ENCODE data around the gene PLXNA1.
A peak's percentile ranks its signal among the peaks of the same experiment; 100 is the strongest.

Gene PLXNA1

GRCh38 chr3:126982471-126983175 is at the start of gene PLXNA1:
Gene PLXNA1, plus strand, starts transcription at chr3:126983115. Its CDS starts 5,479 bp downstream, at chr3:126988594.
- DNase-seq = peak; percentile 63

GRCh38 chr3:126934031-126934531 is 48.8 kb upstream of the PLXNA1 start:
- DNase-seq = peak; percentile 46

GRCh38 chr3:126934991-126935390 is 47.9 kb upstream of the PLXNA1 start:
- DNase-seq = no peak

GRCh38 chr3:126935756-126936509 is 47.0 kb upstream of the PLXNA1 start:
- DNase-seq = no peak

- no peak for DNase-seq
Measured at GRCh38 chr3:126936853-126937425, 46.0 kb upstream of the PLXNA1 start.

GRCh38 chr3:126937533-126937932 is 45.4 kb upstream of the PLXNA1 start:
- no peak for DNase-seq

GRCh38 chr3:126937973-126938372 is 44.9 kb upstream of the PLXNA1 start:
- peak; percentile 77 for DNase-seq

GRCh38 chr3:126938520-126939337 is 44.2 kb upstream of the PLXNA1 start:
- DNase-seq = no peak

GRCh38 chr3:126939338-126939718 is 43.6 kb upstream of the PLXNA1 start:
- DNase-seq = peak; percentile 49

- DNase-seq = no peak
Measured at GRCh38 chr3:126939733-126940132, 43.2 kb upstream of the PLXNA1 start.

- no peak for DNase-seq
Measured at GRCh38 chr3:126941721-126942270, 41.1 kb upstream of the PLXNA1 start.

GRCh38 chr3:126944089-126944965 is 38.6 kb upstream of the PLXNA1 start:
- DNase-seq = no peak

GRCh38 chr3:126945171-126945721 is 37.7 kb upstream of the PLXNA1 start:
- DNase-seq = no peak

- DNase-seq = no peak
Measured at GRCh38 chr3:126945891-126946290, 37.0 kb upstream of the PLXNA1 start.

GRCh38 chr3:126946405-126946804 is 36.5 kb upstream of the PLXNA1 start:
- DNase-seq = no peak

GRCh38 chr3:126947429-126947828 is 35.5 kb upstream of the PLXNA1 start:
- DNase-seq = no peak

GRCh38 chr3:126948980-126949535 is 33.9 kb upstream of the PLXNA1 start:
- peak; percentile 82 for DNase-seq

- no peak for DNase-seq
Measured at GRCh38 chr3:126951561-126951960, 31.4 kb upstream of the PLXNA1 start.

GRCh38 chr3:126952261-126952982 is 30.5 kb upstream of the PLXNA1 start:
- DNase-seq = no peak

- no peak for DNase-seq
Measured at GRCh38 chr3:126952983-126953660, 29.8 kb upstream of the PLXNA1 start.
